ENCODE data around the gene SLC5A10.
"Not testable (repeated sequence)": the region's sequence is repeated elsewhere in the genome, so short reads cannot be mapped to it uniquely, and the experiment has no call there.

The SLC5A10 gene

DNA sequence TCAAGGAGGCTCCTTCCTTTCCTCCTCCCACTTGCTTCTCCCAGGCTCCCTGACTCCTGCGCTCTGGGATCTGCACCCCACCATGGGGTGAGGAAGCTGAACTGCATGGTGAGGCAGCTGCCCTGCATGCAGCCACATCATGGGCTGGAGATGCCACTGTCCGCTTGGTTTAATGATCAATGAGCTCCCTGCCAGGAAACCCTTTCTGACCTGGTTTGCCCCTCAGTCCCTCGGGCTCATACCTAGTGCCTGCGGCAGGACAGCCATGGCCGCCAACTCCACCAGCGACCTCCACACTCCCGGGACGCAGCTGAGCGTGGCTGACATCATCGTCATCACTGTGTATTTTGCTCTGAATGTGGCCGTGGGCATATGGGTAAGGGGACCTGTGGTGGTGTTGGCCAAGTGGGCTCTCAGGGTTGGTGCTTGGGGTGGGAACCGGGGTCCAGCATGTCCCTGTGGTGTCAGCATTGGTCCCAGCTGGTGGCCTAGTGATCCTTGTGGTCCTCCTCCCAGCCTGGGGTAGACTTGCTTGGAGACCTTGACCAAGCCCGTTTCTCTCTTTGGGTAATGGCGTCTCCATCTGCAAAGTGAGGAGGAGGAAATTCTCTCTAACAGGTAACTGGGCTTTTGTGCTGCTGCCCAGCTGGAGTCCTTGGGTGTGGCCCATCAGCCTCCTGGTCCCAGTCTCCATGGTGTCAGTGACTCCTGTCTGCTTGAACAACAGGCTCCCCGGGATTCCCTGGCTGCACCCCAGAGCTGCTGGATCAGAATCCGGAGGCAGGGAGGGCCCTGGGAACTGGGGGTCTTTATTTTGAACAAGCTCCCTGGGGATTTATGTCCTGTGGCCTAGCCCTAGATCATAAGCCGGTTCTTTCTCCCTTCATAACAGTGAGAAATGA is at the start of gene SLC5A10:
Gene SLC5A10, plus strand, starts transcription at position 225 of the 902 bp plus-strand sequence. Its CDS starts 41 bp downstream, at position 266.
- no peak for DNase-seq (ENCODE audit: low read depth in 2 of 3, low spot score in 1 of 3)

DNA sequence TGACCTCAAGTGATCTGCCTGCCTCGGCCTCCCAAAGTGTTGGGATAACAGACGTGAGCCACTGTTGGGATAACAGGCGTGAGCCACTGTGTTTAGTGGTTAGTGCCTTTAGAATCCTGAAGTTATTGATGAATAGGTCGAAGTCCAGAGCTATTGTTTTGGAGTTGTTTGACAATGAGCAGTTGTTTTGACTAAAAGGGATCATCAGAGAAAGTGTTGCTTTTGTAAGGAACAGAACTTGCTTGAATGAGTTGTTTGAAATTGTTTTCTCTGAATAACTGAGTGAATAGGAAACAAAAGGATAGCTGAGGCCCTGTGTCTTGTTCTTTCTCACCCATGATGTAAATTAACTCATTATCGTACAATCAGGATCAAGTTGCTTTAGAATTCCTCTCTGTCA is 47.5 kb upstream of the SLC5A10 start:
- no peak for DNase-seq (ENCODE audit: low read depth in 2 of 3, low spot score in 1 of 3)

DNA sequence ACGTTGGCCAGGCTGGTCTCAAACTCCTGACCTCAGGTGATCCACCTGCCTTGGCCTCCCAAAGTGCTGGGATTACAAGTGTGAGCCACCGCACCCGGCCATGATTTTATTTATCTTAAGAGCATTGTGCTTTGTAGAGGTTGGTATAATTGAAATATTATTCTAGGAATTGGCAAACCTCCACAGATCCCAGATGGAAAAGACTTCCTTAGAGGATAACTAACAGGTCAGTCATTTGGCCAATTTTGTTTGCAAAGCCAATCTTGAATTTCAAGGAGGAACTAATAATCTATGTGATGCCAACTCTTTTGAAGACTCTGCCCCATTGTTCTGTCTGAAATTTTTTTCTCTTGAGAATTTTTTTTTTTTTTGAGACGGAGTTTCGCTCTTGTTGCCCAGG is 46.7 kb upstream of the SLC5A10 start:
- no peak for DNase-seq (ENCODE audit: low read depth in 2 of 3, low spot score in 1 of 3)

DNA sequence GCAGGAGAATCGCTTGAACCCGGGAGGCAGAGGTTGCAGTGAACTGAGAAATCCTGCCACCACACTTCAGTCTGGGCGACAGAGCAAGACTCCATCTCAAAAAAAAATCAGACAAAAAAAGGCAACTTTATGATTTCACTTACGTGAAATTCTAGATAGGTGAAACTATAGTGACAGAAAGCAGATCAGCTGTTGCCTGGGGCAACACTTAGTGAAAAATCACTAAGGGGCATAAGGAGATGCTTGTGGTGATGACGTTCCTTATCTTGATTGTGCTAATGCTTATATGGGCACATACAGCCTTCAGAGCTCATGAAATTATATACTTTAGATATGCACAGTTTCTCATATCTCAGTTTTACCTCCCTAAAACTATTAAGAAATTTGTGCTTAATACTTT is 41.6 kb upstream of the SLC5A10 start:
- no peak for DNase-seq (ENCODE audit: low read depth in 2 of 3, low spot score in 1 of 3)

DNA sequence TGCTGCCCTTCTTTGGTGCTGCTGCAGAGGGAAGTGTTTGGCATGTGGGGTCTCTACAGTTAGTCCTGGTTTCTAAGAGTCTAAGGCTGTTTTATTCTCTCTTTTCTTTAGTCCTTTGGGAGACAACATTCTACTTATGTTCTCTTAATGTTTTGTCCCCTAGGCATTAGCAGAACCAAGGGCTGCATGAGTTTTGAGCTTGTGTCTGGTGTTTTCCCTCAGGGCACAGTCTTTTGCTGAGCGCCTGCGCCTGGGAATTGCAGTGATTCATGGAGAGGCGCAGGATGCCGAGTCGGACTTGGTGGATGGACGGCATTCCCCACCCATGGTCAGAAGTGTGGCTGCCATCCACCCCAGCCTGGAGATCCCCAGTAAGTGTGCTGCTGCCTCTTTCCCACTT is 41.1 kb upstream of the SLC5A10 start:
- DNase-seq (ENCODE audit: low read depth in 2 of 3, low spot score in 1 of 3): no peak

DNA sequence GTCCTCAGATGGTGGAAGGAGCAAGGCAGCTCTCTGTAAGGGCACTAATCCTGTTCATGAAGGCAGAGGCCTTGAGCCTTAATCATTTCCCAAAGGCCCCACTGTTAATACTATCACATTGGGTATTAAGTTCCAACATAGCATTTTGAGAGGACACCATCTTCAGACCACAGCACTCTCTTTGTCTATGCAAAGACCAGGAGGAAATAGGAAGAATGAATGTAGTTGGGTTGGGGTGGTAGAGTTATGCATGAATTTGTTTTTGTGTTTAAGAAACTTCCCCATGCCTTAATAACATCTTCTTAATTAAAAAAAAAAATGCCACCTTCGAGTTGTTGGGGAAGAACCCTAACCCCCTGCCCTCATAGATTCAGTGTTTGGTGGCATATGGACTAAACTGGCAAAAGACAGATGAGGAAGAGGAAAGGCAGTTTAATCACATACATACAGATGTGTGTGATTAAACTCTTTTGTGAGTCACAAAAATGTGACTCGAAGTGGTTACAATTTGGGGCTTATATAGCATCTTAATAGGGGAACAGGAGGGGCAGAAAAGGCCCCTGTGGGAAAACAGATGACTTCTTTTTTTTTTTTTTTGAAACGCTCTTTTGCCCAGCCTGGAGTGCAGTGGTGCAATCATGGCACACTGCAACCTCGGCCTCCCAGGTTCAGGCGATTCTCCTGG is 35.0 kb upstream of the SLC5A10 start:
- DNase-seq (ENCODE audit: low read depth in 2 of 3, low spot score in 1 of 3): no peak

DNA sequence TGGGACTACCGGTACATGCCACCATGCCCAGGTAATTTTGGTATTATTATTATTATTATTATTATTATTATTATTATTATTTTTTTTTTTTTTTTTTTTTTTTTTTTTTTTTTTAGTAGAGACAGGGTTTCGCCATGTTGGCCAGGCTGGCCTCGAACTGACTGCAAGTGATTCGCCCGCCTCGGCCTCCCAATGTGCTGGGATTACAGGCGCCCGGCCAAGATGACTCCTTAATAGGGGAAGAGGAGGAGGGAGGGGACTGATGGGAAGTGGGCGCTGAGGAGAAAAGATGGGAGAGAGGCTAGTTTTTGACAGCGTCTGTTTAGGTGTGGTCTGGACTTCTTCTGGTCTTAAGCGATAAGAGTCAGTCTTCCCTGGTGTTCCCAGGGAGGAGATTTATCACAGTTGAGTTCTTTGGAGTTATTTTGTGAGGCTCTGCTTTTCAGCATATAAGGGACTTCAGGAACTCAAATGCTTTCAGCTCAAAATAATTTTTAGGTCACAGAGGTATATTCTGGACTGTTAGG is 34.4 kb upstream of the SLC5A10 start:
- no peak for DNase-seq (ENCODE audit: low read depth in 2 of 3, low spot score in 1 of 3)

DNA sequence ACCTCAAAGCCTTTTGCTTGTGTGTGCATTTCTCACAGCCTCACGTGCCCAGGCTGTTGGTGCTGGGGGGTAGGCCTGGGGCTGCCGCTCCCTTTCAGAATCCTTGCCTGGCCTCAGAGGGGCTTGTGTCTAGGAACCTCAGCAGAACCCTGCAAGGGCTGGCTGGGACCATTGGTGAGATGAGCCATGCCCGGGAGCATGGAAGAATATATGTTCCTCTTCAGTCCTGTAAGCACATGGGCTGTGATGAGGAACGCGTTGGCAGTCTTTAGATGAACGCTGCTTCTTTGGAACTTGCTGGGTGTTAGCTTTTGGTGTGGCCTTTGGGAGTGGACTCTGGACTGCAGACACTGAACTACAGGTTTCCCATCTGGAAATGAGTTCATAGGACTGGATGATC is 32.0 kb upstream of the SLC5A10 start:
- no peak for DNase-seq (ENCODE audit: low read depth in 2 of 3, low spot score in 1 of 3)

DNA sequence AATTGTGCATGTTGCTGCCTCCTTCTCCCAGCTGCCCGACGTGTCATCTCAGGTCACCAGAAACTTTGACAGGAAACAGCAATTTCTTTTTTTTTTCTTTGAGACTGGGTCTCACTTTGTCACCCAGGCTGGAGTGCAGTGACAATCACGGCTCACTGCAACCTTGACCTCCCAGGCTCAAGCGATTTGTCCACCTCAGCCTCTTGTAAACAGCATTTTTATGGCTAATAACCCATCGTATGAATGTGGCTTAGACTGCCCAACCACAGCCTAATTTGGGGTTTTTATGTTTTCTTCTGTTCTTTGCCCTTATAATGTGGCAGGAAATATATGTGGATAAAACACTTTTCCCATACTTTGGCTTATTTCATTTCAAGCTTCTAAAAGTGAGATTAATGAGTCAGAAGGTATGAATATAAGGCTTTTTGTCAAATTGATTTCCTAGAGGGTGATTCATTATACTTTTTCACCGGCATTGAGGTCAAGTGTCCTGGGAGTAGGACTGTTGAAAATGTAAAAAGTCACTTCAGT is 31.0 kb upstream of the SLC5A10 start:
- DNase-seq (ENCODE audit: low read depth in 2 of 3, low spot score in 1 of 3): no peak

DNA sequence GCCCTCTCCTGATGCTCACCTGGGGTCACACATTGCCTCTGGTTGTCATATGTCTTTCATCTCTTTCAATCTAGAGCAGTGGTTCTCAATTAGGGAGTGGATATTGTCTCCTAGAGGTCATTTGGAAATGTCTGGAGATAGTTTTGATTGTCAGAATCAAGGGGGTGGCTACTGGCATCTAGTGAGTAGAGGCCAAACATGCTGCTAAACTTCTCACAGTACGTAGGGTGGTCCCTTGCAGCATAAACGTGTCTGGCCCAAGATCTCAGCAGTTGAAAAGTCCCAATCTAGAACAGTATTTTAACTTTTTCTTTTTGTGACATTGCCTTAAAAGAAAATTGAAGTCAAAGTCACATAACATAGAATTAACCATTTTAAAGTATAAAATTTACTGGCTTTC is 30.5 kb upstream of the SLC5A10 start:
- DNase-seq (ENCODE audit: low read depth in 2 of 3, low spot score in 1 of 3): no peak

DNA sequence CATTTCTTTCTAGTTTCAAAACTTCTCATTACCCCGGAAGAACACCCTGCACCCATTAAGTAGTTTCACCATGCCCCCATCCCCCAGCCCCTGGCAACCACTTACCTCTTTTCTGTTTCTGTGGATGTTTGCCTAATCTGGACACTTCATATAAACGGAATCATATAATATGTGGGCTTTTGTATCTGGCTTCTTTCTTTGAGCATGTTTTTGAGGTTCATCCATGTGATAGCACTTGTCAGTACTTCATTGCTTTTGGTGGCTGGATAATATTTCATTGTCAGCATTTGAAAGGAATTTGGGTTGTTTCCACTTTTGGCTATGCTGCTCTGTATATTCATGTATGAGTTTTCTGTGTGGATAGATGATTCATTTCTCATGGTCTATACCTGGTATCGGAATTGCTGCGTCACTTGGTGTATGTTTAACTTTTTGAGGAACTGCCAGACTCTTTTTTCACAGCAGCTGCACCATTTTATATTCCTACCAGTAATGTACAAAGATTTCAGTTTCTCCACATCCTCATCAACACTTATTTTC is 30.0 kb upstream of the SLC5A10 start:
- peak in 1 of 3 donors; percentile 23 for DNase-seq (ENCODE audit: low read depth in 2 of 3, low spot score in 1 of 3)

DNA sequence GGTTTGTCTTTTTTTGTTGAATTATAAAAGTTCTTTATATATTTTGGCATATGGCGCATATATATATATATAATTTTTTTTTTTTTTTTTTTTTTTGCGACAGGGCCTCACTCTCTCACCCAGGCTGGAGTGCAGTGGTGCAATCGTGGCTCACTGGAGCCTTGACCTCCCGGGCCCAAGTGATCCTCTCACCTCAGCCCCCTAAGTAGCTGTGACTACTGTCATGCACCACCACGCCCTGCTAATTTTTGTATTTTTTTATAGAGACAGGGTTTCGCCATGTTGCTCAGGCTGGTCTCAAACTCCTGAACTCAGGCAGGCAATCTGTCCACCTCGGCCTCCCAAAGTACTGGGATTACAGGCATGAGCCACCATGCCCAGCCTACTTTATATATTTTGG is 29.4 kb upstream of the SLC5A10 start:
- not testable (repeated sequence) for DNase-seq (ENCODE audit: low read depth in 2 of 3, low spot score in 1 of 3)

DNA sequence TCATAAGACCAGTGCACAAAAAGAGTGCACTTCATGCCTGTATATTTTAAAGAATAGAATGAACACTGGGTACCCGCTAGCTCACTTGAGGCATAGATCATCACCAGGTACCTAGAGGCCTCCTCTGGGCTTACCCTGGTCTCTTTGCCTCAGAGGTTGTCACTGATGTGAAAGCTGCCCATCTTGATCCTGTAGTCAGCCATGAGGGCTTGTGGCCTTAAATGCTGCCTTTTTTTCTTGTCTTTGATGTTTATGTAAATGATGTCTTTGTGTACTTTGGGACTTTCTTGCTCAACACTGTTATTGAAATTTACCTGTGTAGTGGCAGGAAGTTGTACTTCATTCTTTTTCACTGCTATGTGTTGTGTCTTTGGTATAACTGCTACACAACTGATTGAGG is 26.8 kb upstream of the SLC5A10 start:
- no peak for DNase-seq (ENCODE audit: low read depth in 2 of 3, low spot score in 1 of 3)

DNA sequence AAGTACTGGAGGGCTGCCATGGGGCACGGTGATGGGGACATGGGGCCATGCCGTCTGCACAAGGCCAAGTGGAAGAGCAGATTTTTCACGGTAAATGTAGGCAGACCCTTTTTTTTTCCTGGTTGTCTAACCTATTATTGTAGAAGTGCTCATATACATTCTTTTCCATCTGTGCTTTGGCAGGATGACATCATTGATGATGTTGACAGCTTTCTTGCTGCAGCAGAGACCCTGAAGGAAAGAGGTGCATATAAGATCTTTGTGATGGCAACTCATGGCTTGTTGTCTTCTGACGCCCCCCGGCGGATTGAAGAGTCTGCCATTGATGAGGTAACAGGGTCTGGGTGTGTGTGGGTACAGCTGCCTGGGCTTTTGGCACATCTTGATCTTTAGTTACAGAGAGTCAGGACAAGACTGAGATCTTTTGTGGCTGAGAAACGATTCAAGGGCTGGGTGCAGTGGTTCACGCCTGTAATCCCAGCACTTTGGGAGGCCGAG is 23.3 kb upstream of the SLC5A10 start:
- no peak for DNase-seq (ENCODE audit: low read depth in 2 of 3, low spot score in 1 of 3)

DNA sequence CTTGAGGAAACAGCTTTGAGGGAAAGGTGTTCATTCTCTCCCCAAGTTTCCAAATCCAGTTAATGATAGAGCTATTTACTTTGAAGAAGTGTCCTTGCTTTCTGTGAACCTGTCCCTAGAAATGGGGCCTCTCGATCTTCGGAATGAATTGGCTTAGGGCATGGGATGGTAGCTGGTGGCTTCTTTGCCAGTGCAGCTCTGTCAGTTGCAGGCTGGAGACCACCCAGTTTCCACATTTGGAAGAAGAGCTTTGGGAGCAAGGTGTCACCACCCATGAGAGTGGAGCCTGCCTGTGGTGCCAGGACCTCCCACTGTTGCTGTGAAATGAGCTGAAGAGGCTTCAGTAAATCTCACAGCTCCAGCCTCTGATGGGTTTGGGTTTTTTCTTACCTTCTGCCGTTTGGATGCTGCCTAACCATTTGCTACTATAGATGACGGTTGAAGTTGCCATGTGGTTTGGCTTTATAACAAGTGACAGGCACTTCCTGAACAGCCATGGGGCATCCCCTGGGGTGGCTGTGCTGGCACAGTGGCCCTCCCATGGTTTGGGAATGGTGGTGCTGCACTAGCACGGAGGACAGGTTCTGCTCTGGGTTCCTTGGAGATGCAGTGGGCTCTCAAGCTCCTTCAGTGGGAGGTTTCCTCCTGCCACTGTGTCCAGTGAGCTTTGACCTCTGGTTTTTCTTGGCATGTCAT is 19.5 kb upstream of the SLC5A10 start:
- DNase-seq (ENCODE audit: low read depth in 2 of 3, low spot score in 1 of 3): no peak

DNA sequence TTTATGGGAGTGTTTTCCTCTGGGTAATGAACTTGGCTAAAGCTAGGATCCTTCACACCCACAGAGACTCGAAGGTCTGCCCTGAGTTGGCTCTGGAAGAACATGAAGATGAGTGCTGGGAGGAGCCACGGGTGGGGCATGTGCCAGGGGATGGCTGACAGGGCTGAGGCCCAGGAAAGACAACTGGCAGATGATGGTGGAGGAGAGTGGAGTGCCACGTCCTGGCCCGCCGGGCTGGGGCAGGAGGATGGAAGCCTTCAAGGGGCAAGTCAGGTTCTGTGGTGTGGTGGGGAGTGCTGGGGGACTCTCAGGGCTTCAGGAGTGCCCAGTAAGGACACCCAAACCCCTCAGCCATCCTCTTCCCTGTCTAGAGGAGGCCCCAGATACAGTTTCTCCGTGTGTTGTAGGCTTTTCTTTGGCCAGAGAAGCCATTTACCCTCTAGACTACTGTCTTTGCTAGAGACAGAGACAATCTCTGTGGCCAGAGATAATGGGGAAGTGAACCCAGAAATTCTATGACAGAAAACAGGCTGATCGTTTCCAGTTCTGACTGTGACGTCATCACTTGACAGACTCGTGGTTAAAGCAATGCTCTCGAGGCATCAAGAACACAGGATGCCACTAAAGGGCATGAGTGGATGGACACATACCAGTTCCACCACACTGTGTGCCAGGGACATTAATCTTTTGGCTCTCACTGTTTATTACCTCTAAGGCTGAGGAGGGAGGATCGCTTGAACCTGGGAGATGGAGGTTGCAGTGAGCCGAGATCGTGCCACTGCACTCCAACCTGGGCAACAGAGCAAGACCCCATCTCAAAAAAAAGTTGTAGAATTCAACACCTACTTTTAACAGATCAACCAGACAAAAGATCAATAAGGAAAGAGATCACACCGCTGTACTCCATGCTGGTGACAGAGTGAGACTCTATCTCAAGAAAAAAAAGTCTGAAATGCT is 18.6 kb upstream of the SLC5A10 start:
- DNase-seq (ENCODE audit: low read depth in 2 of 3, low spot score in 1 of 3): no peak

DNA sequence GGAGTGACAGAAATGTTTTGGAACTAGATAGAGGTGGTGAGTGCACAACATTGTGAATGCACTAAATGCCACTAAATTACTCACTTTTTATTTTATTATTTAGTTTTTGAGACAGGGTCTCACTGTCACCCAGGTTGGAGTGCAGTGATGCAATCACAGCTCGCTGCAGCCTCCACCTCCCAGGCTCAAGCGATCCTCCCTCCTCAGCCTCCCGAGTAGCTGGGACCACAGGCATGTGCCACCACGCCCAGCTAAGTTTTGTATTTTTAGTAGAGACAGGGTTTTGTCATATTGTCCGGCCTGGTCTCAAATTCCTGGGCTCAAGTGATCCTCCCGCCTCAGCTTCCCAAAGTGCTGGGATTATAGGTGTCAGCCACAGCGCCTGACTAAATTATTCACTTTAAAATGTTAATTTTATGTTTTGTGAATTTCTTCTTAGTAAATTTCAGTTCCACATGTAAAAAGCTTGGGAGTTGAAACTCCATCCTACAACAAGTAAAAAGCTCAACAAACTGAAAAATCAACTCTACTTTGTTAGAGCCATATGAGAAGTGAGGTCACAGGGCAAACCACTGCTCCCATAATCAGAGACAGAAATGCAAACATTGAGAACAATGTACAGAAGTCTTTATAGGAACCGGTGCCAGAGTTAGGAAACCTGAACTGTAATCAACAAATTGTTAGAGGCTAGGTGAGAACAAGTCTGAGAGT is 13.8 kb upstream of the SLC5A10 start:
- DNase-seq (ENCODE audit: low read depth in 2 of 3, low spot score in 1 of 3): no peak

DNA sequence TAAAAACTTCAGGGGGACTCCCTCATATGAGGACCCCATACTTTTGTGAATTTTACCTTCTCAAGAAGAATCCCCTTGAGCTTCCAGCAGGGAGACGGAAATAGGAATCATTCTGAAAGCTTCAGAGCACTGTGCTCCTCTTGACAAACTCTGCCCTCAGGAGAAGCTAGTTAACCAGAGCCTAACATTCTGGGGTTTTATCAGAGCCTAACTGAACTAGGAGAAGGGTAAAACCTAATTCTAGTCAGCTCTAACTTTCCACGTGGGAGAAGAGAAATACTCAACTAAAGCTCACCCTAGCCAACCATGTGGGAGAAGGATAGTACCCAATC is 13.3 kb upstream of the SLC5A10 start:
- no peak for DNase-seq (ENCODE audit: low read depth in 2 of 3, low spot score in 1 of 3)

DNA sequence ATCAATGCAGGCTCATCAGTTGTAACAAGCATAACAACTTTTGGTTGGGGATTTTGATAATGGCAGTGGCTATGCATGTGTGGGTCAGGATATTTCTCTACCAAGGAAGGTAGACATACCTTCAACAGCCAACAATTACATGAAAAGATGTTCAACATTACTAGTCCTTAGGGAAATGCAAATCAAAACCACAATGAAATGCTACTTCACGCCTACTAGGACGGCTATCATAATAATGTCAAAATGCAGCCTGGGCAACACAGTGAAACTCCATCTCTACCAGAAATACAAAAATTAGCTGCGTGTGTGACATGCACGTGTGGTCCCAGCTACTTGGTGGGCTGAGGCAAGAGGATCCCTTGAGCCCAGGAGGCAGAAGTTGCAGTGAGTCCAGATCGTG is 7.3 kb upstream of the SLC5A10 start:
- DNase-seq (ENCODE audit: low read depth in 2 of 3, low spot score in 1 of 3): no peak
